Right hindlimb (tissue), 1 donor: Measurements from ENCODE around the gene ZNF507.
A peak's percentile ranks its signal among the peaks of the same experiment; 100 is the strongest.
"Not testable (repeated sequence)": the region's sequence is repeated elsewhere in the genome, so short reads cannot be mapped to it uniquely, and the experiment has no call there.

Source experiments
- DNase-seq: peaks from one replicate; pipeline ENCODE4 v3.0.0-alpha.2; 2018

The ZNF507 gene

DNA sequence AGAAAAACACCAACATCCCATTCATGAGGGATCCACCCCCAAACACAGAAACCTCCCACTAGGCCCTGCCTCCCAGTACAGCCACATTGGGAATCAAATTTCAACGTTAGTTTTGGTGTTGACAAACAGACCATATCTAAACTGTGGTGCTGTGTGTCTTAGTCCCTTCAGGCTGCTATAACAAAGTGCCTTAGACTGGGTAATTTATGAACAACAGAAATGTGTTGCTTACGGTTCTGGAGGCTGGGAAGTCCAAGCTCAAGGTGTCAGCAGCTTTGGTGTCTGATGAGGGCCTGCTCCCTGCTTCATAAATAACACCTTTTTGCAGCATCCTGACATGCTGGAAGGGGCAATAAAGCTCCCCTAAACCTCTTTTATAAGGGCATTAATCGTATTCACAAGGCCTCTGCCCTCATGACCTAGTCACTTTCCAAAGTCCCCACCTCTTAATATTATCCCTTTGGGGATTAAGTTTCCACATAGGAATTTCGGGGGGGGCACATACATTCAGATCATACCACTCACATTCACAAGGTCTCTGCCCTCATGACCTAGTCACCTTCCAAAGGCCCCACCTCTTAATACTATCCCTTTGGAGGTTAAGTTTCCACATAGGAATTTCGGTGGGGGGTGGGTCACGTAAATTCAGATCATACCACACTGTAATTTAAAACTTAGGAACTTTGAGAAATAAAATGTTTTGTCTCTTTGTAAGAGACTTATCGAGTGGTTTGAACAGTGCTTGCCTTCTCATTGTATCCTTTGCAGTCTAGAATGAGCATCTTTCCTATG, 27.5 kb downstream of the ZNF507 start:
- no peak for DNase-seq

- DNase-seq, result no peak
Observed at GRCh38 chr19:32373585-32374295, 28.3 kb downstream of the ZNF507 start.

DNA sequence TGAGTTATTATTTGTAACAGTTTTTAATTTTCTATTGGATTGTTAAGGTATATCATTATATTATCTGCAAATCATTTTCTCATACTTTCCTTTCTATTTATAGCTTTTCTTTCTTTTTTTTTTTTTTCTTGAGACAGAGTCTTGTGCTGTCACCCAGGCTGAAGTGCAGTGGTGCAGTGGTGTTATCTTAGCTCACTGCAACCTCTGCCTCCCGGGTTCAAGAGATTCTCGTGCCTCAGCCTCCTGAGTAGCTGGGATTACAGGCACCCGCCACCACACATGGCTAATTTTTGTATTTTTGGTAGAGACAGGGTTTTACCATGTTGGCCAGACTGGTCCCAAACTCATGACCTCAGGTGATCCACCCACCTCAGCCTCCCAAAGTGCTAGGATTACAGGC, 29.0 kb downstream of the ZNF507 start:
- DNase-seq, result not testable (repeated sequence)

GRCh38 chr19:32377088-32377487, 31.7 kb downstream of the ZNF507 start:
- DNase-seq, result not testable (repeated sequence)

GRCh38 chr19:32380269-32380668, 34.9 kb downstream of the ZNF507 start:
- no peak for DNase-seq

GRCh38 chr19:32387701-32388392, 42.4 kb downstream of the ZNF507 start:
- DNase-seq, result no peak

DNA sequence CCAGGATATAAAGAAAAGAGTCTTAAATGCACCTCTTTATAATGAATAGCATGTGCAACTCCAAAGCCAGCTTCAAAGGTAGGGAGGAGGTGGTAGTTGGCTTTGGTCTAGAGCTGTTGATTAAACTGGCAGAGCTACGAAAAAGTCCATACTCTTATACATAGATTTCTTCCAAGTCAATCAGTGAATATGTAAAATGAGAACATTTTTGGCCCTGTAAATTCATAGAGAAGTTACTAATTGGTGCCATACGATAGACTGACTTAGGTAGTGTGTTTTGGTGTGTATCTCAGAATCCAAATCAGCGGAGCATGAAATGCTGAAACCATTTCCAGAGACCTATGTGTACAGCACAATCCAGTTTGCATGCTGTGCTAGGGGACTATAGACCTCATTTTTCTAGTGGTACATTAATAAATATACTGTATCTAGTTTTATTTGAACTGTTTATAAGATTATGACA, 43.0 kb downstream of the ZNF507 start:
- DNase-seq, result no peak

GRCh38 chr19:32392901-32393300, 47.5 kb downstream of the ZNF507 start:
- no peak for DNase-seq

- no peak for DNase-seq
Observed at GRCh38 chr19:32396046-32396652, 50.7 kb downstream of the ZNF507 start.

- no peak for DNase-seq
Observed at GRCh38 chr19:32397671-32398101, 52.3 kb downstream of the ZNF507 start.

GRCh38 chr19:32401992-32402391, 56.6 kb downstream of the ZNF507 start:
- no peak for DNase-seq

GRCh38 chr19:32403291-32403995, 58.0 kb downstream of the ZNF507 start:
- no peak for DNase-seq

DNA sequence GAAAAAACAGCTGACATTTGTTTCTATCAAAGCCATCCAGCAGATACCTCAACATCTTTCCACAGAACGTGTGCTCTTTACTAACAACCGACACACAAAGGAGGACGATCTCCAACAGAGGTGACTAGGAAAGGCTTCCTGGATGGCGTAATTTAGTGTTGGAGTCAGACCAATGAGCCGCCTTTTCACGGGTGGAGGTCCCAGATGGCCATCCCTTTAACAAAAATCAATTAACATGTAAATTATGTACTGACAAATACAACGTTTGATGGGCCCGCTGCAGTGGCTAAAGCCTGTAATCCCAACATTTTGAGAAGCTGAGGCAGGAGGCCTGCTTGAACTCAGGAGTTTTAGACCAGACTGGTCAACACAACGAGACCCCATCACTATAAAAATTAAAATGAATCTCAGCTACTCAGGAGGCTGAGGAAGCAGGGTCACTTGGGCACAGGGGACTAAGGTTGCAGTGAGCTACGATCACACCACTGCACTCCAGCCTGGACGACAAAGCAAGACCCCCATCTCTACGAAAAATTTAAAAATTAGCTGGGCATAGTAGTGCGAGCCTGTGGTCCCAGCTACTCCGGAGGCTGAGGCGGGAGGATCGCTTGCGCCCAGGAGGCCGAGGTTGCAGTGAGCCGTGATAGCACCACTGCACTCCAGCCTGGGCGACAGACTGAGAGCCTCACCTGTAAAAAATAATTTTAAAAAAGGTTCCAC, 59.0 kb downstream of the ZNF507 start:
- DNase-seq, result no peak

- peak; percentile 72 for DNase-seq
Observed at GRCh38 chr19:32404933-32405430, 59.6 kb downstream of the ZNF507 start.

- DNase-seq, result peak; percentile 97
Observed at GRCh38 chr19:32405431-32406160, 60.2 kb downstream of the ZNF507 start, which contains the start of gene DPY19L3. Gene DPY19L3 (plus strand): TSS chr19:32405770. CDS start chr19:32408254, 2,484 bp downstream.

DNA sequence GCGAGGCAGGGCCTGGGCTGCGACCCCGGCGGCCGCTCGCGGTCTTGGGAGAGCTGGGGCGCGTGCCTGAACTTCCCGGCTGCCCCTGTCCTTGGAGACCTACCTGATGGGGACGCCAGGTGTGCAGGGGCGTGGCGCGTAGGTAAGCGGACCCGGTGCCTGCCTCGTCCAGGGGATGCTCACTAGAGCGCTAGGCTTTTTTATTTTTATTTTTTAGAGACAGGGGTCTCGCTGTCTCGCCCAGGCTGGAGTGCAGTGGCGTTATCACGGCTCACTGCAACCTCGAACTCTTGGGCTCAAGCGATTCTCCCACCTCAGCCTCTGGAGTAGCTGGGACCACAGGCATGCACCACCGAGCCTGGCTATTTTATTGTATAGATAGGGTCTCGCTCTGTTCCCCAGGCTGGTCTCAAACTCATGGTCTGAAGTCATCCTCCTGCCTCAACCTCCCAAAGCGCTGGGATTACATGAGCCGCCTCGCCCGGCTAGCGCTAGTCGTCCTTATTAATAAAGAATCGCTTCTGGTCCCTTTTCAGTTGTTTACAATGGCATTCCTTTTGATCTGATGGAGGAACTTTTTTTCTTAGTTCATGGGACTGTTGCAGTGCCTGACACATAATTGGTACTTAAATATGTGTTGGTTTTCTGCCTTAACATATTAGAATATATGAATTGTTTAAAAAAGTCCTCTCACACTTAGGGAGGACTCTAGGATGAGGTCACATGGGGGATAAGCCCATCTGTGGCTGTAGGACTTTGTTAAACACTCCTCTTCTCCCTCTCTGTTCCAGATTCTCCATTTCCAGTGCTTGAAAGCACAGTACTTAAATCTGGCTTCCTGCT, 61.0 kb downstream of the ZNF507 start:
- DNase-seq, result no peak

- DNase-seq, result peak; percentile 47
Observed at GRCh38 chr19:32407004-32407992, 61.9 kb downstream of the ZNF507 start.

GRCh38 chr19:32415246-32415645, 69.8 kb downstream of the ZNF507 start:
- no peak for DNase-seq
